Right lobe of liver (tissue), 4 donors: Measurements from ENCODE around the gene CDK14.

ENCODE experiments used
- CTCF ChIP-seq, 4 donors: fragments of 200-600 bp in 3 of 4; fragments of 450-650 bp in 1 of 4; IDR thresholded peaks; one replicate each; pipeline versions ENCODE4 v1.5.1 to v1.8.0; 2016 to 2022; ENCODE audit warnings: antibody characterized with exemption in 4 of 4, mild to moderate bottlenecking in 2 of 4
- POLR2A ChIP-seq: fragments of 450-650 bp; IDR thresholded peaks from one replicate; pipeline ENCODE4 v1.6.1; 2017; ENCODE audit warnings: antibody characterized with exemption, mild to moderate bottlenecking
- donor health status: DM: no; HTN: no; CAD: no.
- donor health status: DM: no; HTN: no; CAD: no.
- donor health status: DM: no; HTN: yes; CAD: no.

DNA sequence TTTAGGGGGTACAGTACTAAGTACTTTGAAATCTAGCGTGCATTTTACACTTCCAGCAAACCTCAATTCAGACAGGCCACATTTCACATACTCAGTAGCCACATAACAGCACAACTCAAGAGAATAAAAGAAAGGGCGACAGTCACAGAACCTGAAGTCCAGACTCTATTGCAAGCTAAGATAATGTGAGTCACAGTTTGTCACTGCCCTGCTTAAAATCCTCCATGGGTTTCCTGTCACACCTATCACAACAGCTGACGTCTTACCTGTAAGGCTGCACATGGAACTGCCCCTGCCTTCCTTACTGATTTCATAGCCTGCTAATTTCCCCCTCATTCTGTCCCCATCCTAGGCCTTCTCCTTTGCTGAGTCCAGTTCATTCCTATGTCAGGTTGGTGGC is 16.1 kb upstream of the CDK14 start:
- TF ChIP-seq POLR2A (no peak), CTCF (IDR thresholded peaks at IDR 0.05) (no peak)
